ENCODE data around the gene PTPRF.

Gene PTPRF

GRCh38 chr1:43606624-43607023 is 75.9 kb downstream of the PTPRF start:
- no peak overlapping the region for H3K27ac ChIP-seq

GRCh38 chr1:43608827-43609226 is 78.1 kb downstream of the PTPRF start:
- no peak overlapping the region for H3K27ac ChIP-seq
- TF ChIP-seq CTCF (IDR thresholded peaks at IDR 0.05) (no peak), ZFX (IDR thresholded peaks at IDR 0.05; ENCODE audit: borderline replicate concordance) (no peak)

More at GRCh38 chr1:43606624-43607023, 75.9 kb downstream of the PTPRF start:
- TF ChIP-seq ZFX (IDR thresholded peaks at IDR 0.05; ENCODE audit: borderline replicate concordance) (no peak), CTCF (IDR thresholded peaks at IDR 0.05) (no peak)

- 0 out of 2 replicates have a peak overlapping the region, but pooled peaks have one; percentile 15 for H3K27ac ChIP-seq
- TF ChIP-seq CTCF (IDR thresholded peaks at IDR 0.05) (no peak), ZFX (IDR thresholded peaks at IDR 0.05; ENCODE audit: borderline replicate concordance) (no peak)
Measured at GRCh38 chr1:43610339-43610738, 79.7 kb downstream of the PTPRF start.

GRCh38 chr1:43611950-43612349 is 81.3 kb downstream of the PTPRF start:
- H3K27ac ChIP-seq, result no peak overlapping the region
- TF ChIP-seq ZFX (IDR thresholded peaks at IDR 0.05; ENCODE audit: borderline replicate concordance), result no peak
- no peak for TF ChIP-seq CTCF (IDR thresholded peaks at IDR 0.05)

GRCh38 chr1:43612406-43612805 is 81.7 kb downstream of the PTPRF start:
- no peak overlapping the region for H3K27ac ChIP-seq
- TF ChIP-seq CTCF (IDR thresholded peaks at IDR 0.05), result no peak
- TF ChIP-seq ZFX (IDR thresholded peaks at IDR 0.05; ENCODE audit: borderline replicate concordance), result no peak

- TF ChIP-seq CTCF (IDR thresholded peaks at IDR 0.05) (no peak), ZFX (IDR thresholded peaks at IDR 0.05; ENCODE audit: borderline replicate concordance) (no peak)
- no peak overlapping the region for H3K27ac ChIP-seq
Measured at GRCh38 chr1:43613075-43613942, 82.6 kb downstream of the PTPRF start.

- no peak for TF ChIP-seq CTCF (IDR thresholded peaks at IDR 0.05)
- no peak for TF ChIP-seq ZFX (IDR thresholded peaks at IDR 0.05; ENCODE audit: borderline replicate concordance)
- no peak overlapping the region for H3K27ac ChIP-seq
Measured at GRCh38 chr1:43614211-43614610, 83.5 kb downstream of the PTPRF start.

All from 22Rv1 (cell line).